GM12801 (cell line): ENCODE data around the gene MAP1B.

ENCODE experiments used
- TF ChIP-seq, protein P1 (sequence below): IDR thresholded peaks from one replicate; pipeline ENCODE4 v1.5.1; 2011; ENCODE audit warnings: control low read depth; ENCODE audit not compliant: insufficient read length; ENCODE audit errors: extremely low read depth

MAP1B gene

GRCh38 chr5:72216756-72217155 lies 109.5 kb downstream of the MAP1B start:
- TF ChIP-seq, protein P1, sequence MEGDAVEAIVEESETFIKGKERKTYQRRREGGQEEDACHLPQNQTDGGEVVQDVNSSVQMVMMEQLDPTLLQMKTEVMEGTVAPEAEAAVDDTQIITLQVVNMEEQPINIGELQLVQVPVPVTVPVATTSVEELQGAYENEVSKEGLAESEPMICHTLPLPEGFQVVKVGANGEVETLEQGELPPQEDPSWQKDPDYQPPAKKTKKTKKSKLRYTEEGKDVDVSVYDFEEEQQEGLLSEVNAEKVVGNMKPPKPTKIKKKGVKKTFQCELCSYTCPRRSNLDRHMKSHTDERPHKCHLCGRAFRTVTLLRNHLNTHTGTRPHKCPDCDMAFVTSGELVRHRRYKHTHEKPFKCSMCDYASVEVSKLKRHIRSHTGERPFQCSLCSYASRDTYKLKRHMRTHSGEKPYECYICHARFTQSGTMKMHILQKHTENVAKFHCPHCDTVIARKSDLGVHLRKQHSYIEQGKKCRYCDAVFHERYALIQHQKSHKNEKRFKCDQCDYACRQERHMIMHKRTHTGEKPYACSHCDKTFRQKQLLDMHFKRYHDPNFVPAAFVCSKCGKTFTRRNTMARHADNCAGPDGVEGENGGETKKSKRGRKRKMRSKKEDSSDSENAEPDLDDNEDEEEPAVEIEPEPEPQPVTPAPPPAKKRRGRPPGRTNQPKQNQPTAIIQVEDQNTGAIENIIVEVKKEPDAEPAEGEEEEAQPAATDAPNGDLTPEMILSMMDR, result no peak

- TF ChIP-seq, protein P1, result no peak
These were observed 113.8 kb downstream of the MAP1B start for GRCh38 chr5:72221099-72221498.

DNA sequence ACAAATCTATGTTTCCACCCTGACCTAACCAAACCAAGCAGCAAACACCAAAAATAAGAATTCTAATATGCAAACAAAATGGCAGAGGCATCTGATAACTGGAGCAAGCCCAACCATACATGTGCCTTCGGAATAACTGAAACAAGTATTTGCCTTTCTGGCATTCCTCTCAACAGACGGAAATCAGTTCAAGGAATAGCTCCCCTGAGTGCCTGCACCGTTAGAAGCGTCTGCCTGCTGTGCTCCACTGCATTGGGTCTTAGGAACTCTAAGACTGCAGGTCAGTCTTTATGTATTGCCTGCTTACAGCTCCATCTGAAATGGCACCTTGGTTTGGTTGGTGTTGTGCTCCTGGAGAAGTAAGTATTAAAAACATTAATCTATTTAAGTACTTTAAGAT lies 114.3 kb downstream of the MAP1B start:
- TF ChIP-seq, protein P1, result no peak

DNA sequence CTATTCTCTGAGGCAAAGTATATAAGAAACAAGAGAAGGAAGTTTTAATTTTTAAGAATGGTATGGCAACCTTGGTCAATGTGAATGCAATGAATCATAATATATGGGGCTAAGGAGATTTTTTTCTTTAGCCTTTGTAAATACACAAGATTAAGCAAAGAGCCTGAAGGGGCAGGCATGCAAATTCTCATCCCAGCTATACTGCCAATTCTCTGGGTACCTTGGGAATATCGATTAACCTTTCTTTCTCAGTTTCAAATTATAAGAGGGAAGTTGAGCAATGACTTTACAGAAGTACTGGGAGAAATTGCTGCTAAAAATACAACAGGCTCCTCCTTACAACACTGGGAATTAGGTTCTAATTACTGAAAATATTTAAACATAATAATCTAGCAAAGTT lies 115.2 kb downstream of the MAP1B start:
- TF ChIP-seq, protein P1, result no peak

DNA sequence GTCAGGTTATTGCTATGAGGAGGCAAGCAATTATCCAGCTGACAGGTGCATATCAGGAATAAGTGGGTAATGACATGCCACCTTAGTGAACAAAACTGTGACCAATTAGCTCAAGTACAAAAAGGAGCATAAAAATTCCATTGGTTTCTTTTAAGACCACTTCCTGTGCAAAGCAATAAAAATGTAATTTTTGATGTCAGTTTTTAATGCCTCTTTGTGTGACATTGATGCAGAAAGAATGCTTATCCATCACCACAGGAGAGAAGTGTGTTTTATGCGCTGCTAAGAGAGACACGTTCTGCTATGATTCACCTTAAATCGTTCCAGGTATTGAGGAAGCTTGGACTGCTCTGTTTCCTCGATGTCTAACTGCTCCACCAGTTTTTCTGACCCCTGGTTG lies 116.1 kb downstream of the MAP1B start:
- TF ChIP-seq, protein P1, result no peak

GRCh38 chr5:72224946-72225463 lies 117.7 kb downstream of the MAP1B start:
- TF ChIP-seq, protein P1, result no peak

- TF ChIP-seq, protein P1, result no peak
These were observed 118.5 kb downstream of the MAP1B start for GRCh38 chr5:72225741-72226140.
